HPDE6-E6E7 (cell line): ENCODE data around the gene TAF1C.
"Not testable (repeated sequence)": the region's sequence is repeated elsewhere in the genome, so short reads cannot be mapped to it uniquely, and the experiment has no call there.

Source experiments
- DNase-seq: peaks from one replicate; pipeline ENCODE4 v3.0.0; 2011; ENCODE audit warnings: missing footprints; ENCODE audit errors: extremely low spot score

The TAF1C gene

GRCh38 chr16:84186685-84187437 is at the start of gene TAF1C:
Gene TAF1C (minus strand): TSS chr16:84187057. CDS start chr16:84184988, 2,069 bp downstream.
- DNase-seq, result peak; percentile 96

DNA sequence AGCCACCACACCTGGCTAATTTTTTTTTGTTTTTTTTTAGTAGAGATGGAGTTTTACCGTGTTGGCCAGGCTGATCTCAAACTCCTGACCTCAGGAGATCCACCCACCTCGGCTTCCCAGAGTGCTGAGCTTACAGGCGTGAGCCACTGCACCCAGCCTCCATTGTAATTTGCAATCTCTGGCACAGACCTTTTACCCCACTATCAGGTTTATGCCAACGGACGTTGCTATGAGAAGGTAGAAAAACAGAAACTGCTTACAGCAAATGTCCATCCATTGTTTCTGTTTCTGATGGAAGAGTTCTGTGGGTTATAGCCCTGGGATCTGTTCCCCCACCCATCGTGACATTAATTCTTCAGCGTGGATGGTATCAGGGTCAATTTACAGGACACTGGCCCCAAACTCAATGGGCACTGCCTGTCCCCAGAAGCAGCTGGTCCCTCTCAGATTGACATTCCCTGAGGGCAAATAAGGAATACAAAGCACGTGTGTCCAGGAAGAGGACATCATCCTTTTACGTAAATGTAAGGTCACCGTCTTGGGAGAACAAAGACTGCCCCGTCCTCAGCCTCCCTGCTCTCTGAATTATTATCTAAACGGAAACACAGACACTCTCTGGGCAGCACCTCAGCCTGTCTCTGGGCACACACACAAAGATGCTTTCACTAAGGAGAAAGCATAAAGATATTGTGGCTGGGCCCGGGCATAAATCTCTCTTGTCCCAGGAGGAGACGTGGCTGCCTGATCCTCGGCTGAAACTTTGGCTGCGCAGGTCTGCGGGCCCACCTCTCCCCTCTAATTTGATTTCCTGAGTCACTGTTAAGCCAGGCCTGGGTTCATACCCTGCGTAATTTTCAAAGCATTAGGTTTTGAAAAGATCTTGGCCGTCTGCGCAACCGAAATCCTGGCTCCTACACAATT is 47.7 kb upstream of the TAF1C start:
- no peak for DNase-seq

DNA sequence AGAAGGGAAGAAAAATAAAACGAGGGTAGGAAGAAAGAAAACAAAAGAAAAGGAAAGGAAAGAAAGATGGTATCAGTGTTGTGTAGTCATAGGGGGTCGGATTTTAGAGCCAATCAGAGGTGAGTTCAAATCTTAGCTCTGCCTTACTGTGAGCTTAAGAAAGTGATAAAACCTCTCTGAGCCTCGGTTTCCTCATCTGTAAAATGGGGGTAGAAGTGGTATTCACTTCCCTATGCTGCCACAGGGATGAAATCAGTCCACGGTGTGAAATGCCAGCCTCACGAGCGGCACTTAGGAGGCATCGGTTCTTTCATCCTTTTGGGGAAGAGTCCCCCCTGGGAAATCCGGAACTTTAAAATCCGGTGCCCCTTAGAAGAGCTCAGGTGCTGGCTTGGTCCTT is 46.9 kb upstream of the TAF1C start:
- DNase-seq, result no peak

DNA sequence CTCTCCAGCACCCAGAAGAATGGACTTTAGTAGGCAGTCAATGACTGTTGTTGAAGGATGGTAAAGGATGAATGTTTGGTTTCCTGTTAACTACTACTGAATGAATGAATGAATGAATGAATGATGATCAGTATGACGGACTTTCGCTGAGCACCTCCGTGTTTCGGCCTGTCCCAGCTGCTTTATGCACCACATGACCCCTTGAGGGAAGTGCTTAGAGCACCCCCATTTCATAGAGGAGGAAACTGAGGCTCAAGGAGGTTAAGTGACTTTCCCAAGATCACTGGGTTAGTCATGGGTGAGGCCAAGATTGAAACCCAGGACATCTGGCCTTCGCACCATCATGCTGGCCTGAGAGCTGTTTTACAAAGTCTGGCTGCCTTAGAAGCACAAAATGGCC is 46.1 kb upstream of the TAF1C start:
- no peak for DNase-seq

DNA sequence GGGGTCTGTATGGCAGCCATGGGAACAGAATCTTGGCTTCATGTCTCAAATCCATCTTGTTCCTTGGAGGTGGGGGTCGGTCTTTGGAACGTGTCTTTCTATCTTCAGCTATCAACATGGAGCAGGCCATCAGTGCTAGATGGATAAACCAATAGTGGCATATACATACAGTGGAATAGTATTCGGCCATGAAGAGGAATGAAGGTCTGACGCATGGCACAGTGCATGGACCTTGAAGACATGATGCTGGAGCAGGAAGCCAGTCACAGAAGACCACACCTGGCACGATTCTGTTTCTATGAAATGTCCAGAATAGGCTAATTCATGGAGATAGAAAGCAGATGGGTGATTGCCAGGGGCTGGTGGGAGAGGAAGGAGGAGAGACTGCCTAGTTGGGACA is 45.2 kb upstream of the TAF1C start:
- DNase-seq, result no peak

DNA sequence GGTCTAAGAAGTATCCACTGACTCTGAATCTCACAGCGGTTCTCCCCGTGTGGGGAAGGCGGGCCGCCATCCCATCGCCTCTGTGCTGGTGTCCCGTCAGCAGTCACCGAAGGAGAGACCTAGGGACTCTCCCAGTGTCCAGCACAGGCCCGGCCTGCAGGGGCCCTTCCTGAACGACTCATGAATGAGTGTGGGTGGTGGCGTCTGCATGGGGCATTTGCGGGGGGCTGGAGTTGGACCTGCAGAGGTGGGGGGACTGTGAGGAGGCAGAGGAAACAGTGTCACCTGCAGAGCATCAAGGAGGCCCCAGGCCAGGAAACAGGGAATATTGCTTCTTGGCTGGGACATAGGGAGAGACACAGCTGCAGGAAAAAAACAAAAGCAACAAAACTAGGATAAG is 42.6 kb upstream of the TAF1C start:
- DNase-seq, result no peak

GRCh38 chr16:84228256-84228838 is 41.5 kb upstream of the TAF1C start:
- peak; percentile 74 for DNase-seq

GRCh38 chr16:84227548-84227947 is 40.7 kb upstream of the TAF1C start:
- no peak for DNase-seq

- DNase-seq, result peak; percentile 43
Measured at GRCh38 chr16:84226026-84226425, 39.2 kb upstream of the TAF1C start.

DNA sequence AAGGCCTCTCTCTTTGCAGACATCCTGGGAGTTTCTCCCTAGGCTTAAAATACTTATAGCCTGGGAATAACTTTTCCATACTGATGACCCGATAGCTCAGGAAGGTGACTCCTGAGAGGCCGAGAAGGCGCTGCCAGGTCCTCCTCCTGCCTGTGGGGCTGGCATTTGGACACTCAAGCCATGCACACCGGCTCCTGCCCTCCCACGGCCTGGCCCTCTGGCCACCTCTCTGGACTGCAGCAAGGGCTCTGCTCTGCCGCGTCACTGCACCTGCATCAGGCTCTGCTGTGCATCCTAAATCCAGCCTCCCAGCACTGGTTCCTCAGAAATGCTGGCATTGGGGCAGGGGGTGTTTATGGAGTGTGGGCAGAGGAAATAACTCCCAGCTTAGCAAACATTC is 38.7 kb upstream of the TAF1C start:
- no peak for DNase-seq

- no peak for DNase-seq
Measured at GRCh38 chr16:84225126-84225525, 38.3 kb upstream of the TAF1C start.

GRCh38 chr16:84224554-84224953 is 37.7 kb upstream of the TAF1C start:
- no peak for DNase-seq

- DNase-seq, result no peak
Measured at GRCh38 chr16:84223456-84223855, 36.6 kb upstream of the TAF1C start.

DNA sequence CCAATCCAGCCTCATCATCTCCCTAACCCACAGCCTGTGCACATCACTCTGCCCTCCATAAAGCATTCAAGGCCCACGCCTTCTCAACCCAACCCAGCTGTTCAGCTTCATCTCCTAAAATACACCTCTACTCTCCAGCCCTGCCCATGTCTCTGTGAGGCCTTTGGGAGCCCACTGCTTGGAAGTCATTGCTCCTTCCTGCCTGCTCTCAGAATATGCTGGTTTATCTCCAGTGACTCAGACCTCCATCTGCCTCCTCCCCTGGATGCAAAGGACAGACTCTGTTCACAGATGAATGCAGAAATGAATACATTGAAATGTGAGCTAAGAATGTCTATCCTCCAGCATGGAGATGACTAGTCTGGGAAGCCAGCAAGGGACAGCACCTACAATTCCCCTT is 34.0 kb upstream of the TAF1C start:
- no peak for DNase-seq

GRCh38 chr16:84218956-84219355 is 32.1 kb upstream of the TAF1C start:
- DNase-seq, result no peak

GRCh38 chr16:84218176-84218823 is 31.4 kb upstream of the TAF1C start:
- DNase-seq, result no peak

- not testable (repeated sequence) for DNase-seq
Measured at GRCh38 chr16:84216144-84216543, 29.3 kb upstream of the TAF1C start.

DNA sequence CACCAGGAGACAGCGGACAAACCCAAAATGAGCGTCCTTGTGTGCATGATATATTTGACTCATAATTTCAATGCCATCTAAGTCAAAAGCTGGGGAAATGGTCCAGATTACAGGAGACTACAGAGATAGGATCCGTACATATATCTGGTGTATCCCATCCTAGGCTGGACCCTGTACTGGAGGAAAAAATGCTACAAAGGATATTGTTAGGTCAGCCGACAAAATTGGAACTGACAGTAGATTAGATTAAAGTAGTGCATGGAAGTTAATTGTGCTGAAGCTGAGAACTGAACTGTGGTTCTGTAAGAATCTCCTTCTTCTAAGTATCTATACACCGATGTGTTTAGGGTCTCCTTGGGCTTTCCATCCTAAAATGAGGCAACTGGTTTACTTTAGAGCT is 28.7 kb upstream of the TAF1C start:
- no peak for DNase-seq

GRCh38 chr16:84214451-84215066 is 27.7 kb upstream of the TAF1C start:
- no peak for DNase-seq

- no peak for DNase-seq
Measured at GRCh38 chr16:84212631-84213030, 25.8 kb upstream of the TAF1C start.

DNA sequence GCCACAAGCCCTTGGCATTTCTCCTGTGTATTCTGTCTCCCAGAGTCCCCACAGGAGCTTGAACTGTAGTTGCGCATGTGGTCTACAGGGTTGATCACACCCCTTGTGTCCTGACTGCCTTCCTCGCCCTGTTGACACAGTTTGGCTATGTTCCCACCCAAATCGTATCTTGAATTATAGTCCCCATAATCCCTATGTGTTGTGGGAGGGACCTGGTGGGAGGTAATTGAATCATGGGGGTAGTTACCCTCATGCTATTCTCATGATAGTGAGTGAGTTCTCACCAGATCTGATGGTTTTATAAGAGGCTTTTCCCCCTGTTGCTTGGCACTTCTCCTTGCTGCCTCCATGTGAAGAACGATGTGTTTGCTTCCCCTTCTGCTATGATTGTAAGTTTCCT is 25.3 kb upstream of the TAF1C start:
- no peak for DNase-seq

DNA sequence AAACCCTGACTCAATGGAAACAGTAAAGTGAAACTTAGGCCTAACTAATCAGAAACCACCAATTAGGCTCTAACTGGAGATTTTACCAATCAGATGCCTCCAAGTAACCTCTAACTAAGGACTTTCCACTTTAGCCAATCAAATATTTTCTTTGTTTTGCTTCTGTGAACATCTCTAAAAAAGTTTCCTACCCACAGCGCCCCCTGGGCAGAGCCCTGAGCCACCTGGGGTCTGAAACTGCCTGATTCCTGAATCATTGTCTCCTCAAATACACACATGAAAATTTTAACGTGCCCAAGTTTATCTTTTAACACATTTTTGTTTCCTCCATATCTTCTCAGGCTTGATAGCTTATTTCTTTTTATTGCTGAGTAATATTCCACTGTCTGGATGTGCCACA is 23.1 kb upstream of the TAF1C start:
- no peak for DNase-seq
